ENCODE data around the gene ADGB.
"Not testable (repeated sequence)": the region's sequence is repeated elsewhere in the genome, so short reads cannot be mapped to it uniquely, and the experiment has no call there.

The ADGB gene

GRCh38 chr6:146785001-146785585, 186.3 kb downstream of the ADGB start:
- peak; percentile 67 for DNase-seq
- Histone ChIP-seq H3K4me2 (ENCODE audit: low read length) (no peak overlapping the region), H3K18ac (ENCODE audit: low read length) (peak overlapping the region; percentile 51), H3K79me2 (ENCODE audit: control insufficient read depth, insufficient read depth, low read length) (no peaks in the 10 kb centered on the region), H3K27me3 (ENCODE audit: insufficient read depth, low read length, poor library complexity) (no peaks in the 10 kb centered on the region), H2BK5ac (ENCODE audit: low read length) (no peak overlapping the region), H2BK120ac (ENCODE audit: low read depth, low read length) (no peak overlapping the region), H3K23ac (ENCODE audit: low read length) (no peak overlapping the region), H3K27ac (ENCODE audit: low read depth, low read length) (no peak overlapping the region), H3K56ac (ENCODE audit: low read length) (no peak overlapping the region), H3K4ac (ENCODE audit: low read depth, low read length) (no peak overlapping the region), H2AK5ac (ENCODE audit: low read length) (no peak overlapping the region), H2BK15ac (replicated peaks; ENCODE audit: low read depth) (no peak overlapping the region), H3K36me3 (ENCODE audit: control insufficient read depth, insufficient read depth, low read length) (no peaks in the 10 kb centered on the region), H4K8ac (ENCODE audit: low read depth, low read length) (no peak overlapping the region), H3K4me1 (ENCODE audit: control insufficient read depth, low read depth, low read length) (no peaks in the 10 kb centered on the region), H3K4me3 (ENCODE audit: low read length) (no peak overlapping the region), H3K79me1 (ENCODE audit: low read length) (no peaks in the 10 kb centered on the region), H4K5ac (ENCODE audit: low read length) (no peak overlapping the region), H3K9ac (ENCODE audit: low read length) (no peak overlapping the region)
- no CpG with 5 or more reads among the region's 5 CpGs for WGBS (ENCODE audit: extremely low coverage, insufficient coverage, low lambda C conversion rate)

- no peaks in the 10 kb centered on the region for H3K27me3 ChIP-seq (ENCODE audit: insufficient read depth, low read length, poor library complexity)
- H3K36me3 ChIP-seq (ENCODE audit: control insufficient read depth, insufficient read depth, low read length): no peaks in the 10 kb centered on the region
- H3K79me2 ChIP-seq (ENCODE audit: control insufficient read depth, insufficient read depth, low read length): no peaks in the 10 kb centered on the region
- H4K5ac ChIP-seq (ENCODE audit: low read length): no peak overlapping the region
- no peak overlapping the region for H3K56ac ChIP-seq (ENCODE audit: low read length)
- no peak overlapping the region for H3K9ac ChIP-seq (ENCODE audit: low read length)
- H4K8ac ChIP-seq (ENCODE audit: low read depth, low read length): no peak overlapping the region
- DNase-seq: no peak
- H2BK120ac ChIP-seq (ENCODE audit: low read depth, low read length): no peak overlapping the region
- no peak overlapping the region for H3K4me2 ChIP-seq (ENCODE audit: low read length)
- H3K4me1 ChIP-seq (ENCODE audit: control insufficient read depth, low read depth, low read length): no peaks in the 10 kb centered on the region
- no peak overlapping the region for H3K4ac ChIP-seq (ENCODE audit: low read depth, low read length)
- H2BK5ac ChIP-seq (ENCODE audit: low read length): no peak overlapping the region
- no peak overlapping the region for H3K4me3 ChIP-seq (ENCODE audit: low read length)
- WGBS (ENCODE audit: extremely low coverage, insufficient coverage, low lambda C conversion rate): no CpG with 5 or more reads among the region's 5 CpGs
- H2BK15ac ChIP-seq (replicated peaks; ENCODE audit: low read depth): no peak overlapping the region
- H2AK5ac ChIP-seq (ENCODE audit: low read length): no peak overlapping the region
- no peak overlapping the region for H3K23ac ChIP-seq (ENCODE audit: low read length)
- H3K79me1 ChIP-seq (ENCODE audit: low read length): no peaks in the 10 kb centered on the region
- no peak overlapping the region for H3K18ac ChIP-seq (ENCODE audit: low read length)
- H3K27ac ChIP-seq (ENCODE audit: low read depth, low read length): no peak overlapping the region
Observed at GRCh38 chr6:146787876-146788508, 189.2 kb downstream of the ADGB start.

GRCh38 chr6:146790561-146791091, 191.9 kb downstream of the ADGB start:
- no peaks in the 10 kb centered on the region for H3K27me3 ChIP-seq (ENCODE audit: insufficient read depth, low read length, poor library complexity)
- H2AK5ac ChIP-seq (ENCODE audit: low read length): no peak overlapping the region
- no peak overlapping the region for H4K8ac ChIP-seq (ENCODE audit: low read depth, low read length)
- H2BK5ac ChIP-seq (ENCODE audit: low read length): no peak overlapping the region
- no peaks in the 10 kb centered on the region for H3K4me1 ChIP-seq (ENCODE audit: control insufficient read depth, low read depth, low read length)
- H2BK120ac ChIP-seq (ENCODE audit: low read depth, low read length): no peak overlapping the region
- no peak overlapping the region for H3K23ac ChIP-seq (ENCODE audit: low read length)
- no peaks in the 10 kb centered on the region for H3K79me1 ChIP-seq (ENCODE audit: low read length)
- no peak overlapping the region for H3K27ac ChIP-seq (ENCODE audit: low read depth, low read length)
- H3K36me3 ChIP-seq (ENCODE audit: control insufficient read depth, insufficient read depth, low read length): no peaks in the 10 kb centered on the region
- H3K79me2 ChIP-seq (ENCODE audit: control insufficient read depth, insufficient read depth, low read length): no peaks in the 10 kb centered on the region
- no peak for DNase-seq
- H3K4ac ChIP-seq (ENCODE audit: low read depth, low read length): no peak overlapping the region
- no peak overlapping the region for H3K4me3 ChIP-seq (ENCODE audit: low read length)
- H4K5ac ChIP-seq (ENCODE audit: low read length): no peak overlapping the region
- H3K18ac ChIP-seq (ENCODE audit: low read length): no peak overlapping the region
- H2BK15ac ChIP-seq (replicated peaks; ENCODE audit: low read depth): no peak overlapping the region
- no peak overlapping the region for H3K56ac ChIP-seq (ENCODE audit: low read length)
- no peak overlapping the region for H3K9ac ChIP-seq (ENCODE audit: low read length)
- H3K4me2 ChIP-seq (ENCODE audit: low read length): no peak overlapping the region
- no CpG with 5 or more reads among the region's 4 CpGs for WGBS (ENCODE audit: extremely low coverage, insufficient coverage, low lambda C conversion rate)

DNA sequence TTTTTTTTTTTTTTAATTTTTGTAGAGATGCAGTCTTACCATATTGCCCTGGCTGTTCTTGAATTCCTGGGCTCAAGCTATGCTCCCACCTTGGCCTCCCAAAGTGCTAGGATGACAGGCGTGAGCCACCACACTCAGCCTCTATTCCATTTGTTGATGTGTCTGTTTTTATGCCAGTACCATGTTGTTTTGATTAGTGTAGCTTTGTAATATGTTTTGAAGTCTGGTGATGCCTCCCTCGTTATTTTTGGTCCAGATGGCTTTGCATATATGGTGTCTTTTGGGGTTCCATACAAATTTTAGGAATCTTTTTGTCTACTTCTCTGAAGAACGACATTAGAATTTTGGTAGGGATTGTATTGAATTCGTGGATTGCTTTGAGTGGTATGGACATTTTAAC, 193.2 kb downstream of the ADGB start:
- no peak overlapping the region for H3K4me2 ChIP-seq (ENCODE audit: low read length)
- no CpG with 5 or more reads among the region's 4 CpGs for WGBS (ENCODE audit: extremely low coverage, insufficient coverage, low lambda C conversion rate)
- H3K9ac ChIP-seq (ENCODE audit: low read length): no peak overlapping the region
- H2BK15ac ChIP-seq (replicated peaks; ENCODE audit: low read depth): no peak overlapping the region
- DNase-seq: no peak
- H3K4ac ChIP-seq (ENCODE audit: low read depth, low read length): no peak overlapping the region
- no peaks in the 10 kb centered on the region for H3K27me3 ChIP-seq (ENCODE audit: insufficient read depth, low read length, poor library complexity)
- H3K27ac ChIP-seq (ENCODE audit: low read depth, low read length): no peak overlapping the region
- H3K79me2 ChIP-seq (ENCODE audit: control insufficient read depth, insufficient read depth, low read length): no peaks in the 10 kb centered on the region
- H4K8ac ChIP-seq (ENCODE audit: low read depth, low read length): no peak overlapping the region
- H3K18ac ChIP-seq (ENCODE audit: low read length): no peak overlapping the region
- H3K4me3 ChIP-seq (ENCODE audit: low read length): no peak overlapping the region
- H2BK5ac ChIP-seq (ENCODE audit: low read length): no peak overlapping the region
- no peaks in the 10 kb centered on the region for H3K79me1 ChIP-seq (ENCODE audit: low read length)
- no peaks in the 10 kb centered on the region for H3K36me3 ChIP-seq (ENCODE audit: control insufficient read depth, insufficient read depth, low read length)
- no peak overlapping the region for H3K23ac ChIP-seq (ENCODE audit: low read length)
- no peak overlapping the region for H4K5ac ChIP-seq (ENCODE audit: low read length)
- H3K4me1 ChIP-seq (ENCODE audit: control insufficient read depth, low read depth, low read length): no peaks in the 10 kb centered on the region
- no peak overlapping the region for H2AK5ac ChIP-seq (ENCODE audit: low read length)
- no peak overlapping the region for H2BK120ac ChIP-seq (ENCODE audit: low read depth, low read length)
- H3K56ac ChIP-seq (ENCODE audit: low read length): no peak overlapping the region

DNA sequence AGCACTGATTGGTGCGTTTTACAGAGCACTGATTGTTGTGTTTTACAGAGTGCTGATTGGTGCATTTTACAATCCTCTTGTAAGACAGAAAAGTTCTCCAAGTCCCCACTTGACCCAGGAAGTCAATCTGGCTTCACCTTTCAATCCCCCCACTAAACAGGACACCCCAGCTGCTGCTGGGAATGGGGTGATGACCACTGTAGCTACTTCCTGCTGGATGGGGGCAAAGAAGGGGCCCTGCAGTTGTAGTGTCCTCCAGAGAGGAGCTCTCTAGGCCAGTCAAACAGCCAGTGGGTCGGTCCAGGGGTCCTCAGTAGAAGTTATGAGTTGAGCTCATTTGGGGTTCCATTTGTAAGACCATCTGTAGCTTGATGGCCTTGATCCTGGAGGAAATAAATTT, 194.4 kb downstream of the ADGB start:
- H3K4ac ChIP-seq (ENCODE audit: low read depth, low read length); H3K56ac ChIP-seq (ENCODE audit: low read length); H3K9ac ChIP-seq (ENCODE audit: low read length); H3K23ac ChIP-seq (ENCODE audit: low read length); H3K27ac ChIP-seq (ENCODE audit: low read depth, low read length); DNase-seq; H3K4me2 ChIP-seq (ENCODE audit: low read length); H4K5ac ChIP-seq (ENCODE audit: low read length); H3K4me3 ChIP-seq (ENCODE audit: low read length); H2BK15ac ChIP-seq (replicated peaks; ENCODE audit: low read depth); H3K27me3 ChIP-seq (ENCODE audit: insufficient read depth, low read length, poor library complexity); H3K79me1 ChIP-seq (ENCODE audit: low read length); H3K18ac ChIP-seq (ENCODE audit: low read length); H3K36me3 ChIP-seq (ENCODE audit: control insufficient read depth, insufficient read depth, low read length); H4K8ac ChIP-seq (ENCODE audit: low read depth, low read length); H2BK5ac ChIP-seq (ENCODE audit: low read length); H2AK5ac ChIP-seq (ENCODE audit: low read length); H3K79me2 ChIP-seq (ENCODE audit: control insufficient read depth, insufficient read depth, low read length); H2BK120ac ChIP-seq (ENCODE audit: low read depth, low read length); H3K4me1 ChIP-seq (ENCODE audit: control insufficient read depth, low read depth, low read length): not testable (repeated sequence)
- WGBS (ENCODE audit: extremely low coverage, insufficient coverage, low lambda C conversion rate): no CpG with 5 or more reads among the region's 2 CpGs
